ENCODE data around the gene GNB3.

DNA sequence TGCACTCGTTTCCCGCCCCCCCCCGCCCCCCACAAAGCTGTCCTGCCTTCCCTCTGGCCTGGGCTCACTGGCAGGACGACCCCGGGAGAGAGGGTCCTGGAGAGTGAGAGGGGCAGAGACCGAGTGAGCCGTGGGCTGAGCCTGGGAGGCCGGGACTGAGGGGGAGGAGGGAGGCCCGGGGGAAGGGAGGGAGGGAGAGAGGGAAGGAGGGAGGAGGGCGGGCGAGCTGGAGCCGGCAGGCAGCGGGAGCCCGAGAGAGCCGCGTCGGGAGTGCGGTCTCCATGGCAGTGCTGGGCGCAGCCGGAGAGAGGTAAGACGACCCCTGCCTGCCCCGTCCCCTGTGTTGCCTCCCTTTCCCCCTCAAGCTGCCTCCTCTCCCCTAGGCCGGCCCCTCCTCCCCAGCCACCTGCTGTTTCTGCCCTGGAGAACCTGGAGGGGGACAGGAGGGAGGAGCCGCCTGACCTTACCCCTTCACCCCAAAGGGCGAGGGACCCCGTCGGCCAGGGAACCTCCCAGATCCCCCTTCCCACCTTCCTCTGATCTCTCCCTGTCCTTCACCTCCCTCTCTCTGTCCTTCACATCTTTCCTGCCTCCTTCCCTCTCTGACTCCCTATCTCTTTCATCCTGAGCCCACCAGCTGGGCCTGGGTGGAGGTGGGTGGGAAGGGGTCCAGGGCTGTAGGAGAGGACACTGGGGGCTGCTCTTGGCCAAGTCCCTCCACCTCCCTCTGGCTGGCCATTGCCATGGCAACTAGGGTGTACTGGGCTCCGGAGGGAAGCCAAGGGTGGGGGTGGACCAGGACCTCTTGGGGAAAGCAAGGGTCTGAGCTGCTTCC lies 18.9 kb upstream of the GNB3 start, which contains the start of gene GPR162:
- TF ChIP-seq, protein P1, sequence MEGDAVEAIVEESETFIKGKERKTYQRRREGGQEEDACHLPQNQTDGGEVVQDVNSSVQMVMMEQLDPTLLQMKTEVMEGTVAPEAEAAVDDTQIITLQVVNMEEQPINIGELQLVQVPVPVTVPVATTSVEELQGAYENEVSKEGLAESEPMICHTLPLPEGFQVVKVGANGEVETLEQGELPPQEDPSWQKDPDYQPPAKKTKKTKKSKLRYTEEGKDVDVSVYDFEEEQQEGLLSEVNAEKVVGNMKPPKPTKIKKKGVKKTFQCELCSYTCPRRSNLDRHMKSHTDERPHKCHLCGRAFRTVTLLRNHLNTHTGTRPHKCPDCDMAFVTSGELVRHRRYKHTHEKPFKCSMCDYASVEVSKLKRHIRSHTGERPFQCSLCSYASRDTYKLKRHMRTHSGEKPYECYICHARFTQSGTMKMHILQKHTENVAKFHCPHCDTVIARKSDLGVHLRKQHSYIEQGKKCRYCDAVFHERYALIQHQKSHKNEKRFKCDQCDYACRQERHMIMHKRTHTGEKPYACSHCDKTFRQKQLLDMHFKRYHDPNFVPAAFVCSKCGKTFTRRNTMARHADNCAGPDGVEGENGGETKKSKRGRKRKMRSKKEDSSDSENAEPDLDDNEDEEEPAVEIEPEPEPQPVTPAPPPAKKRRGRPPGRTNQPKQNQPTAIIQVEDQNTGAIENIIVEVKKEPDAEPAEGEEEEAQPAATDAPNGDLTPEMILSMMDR (IDR thresholded peaks at IDR 0.05), result no peak
- TF ChIP-seq ZFX (IDR thresholded peaks at IDR 0.05; ENCODE audit: borderline replicate concordance), result no peak
